GM19324 (cell line): ENCODE measurements around the gene TMPRSS4.
"Not testable (repeated sequence)": the region's sequence is repeated elsewhere in the genome, so short reads cannot be mapped to it uniquely, and the experiment has no call there.

Experiments used
- ATAC-seq: cut with Tn5 transposase; IDR thresholded peaks from one replicate; pipeline ENCODE4 v1.9.1; 2021; ENCODE audit warnings: mild to moderate bottlenecking, moderate library complexity; ENCODE audit not compliant: unreplicated experiment, low FRiP score

TMPRSS4 gene

GRCh38 chr11:118055966-118056365 lies 20.9 kb upstream of the TMPRSS4 start:
- no peak for ATAC-seq

DNA sequence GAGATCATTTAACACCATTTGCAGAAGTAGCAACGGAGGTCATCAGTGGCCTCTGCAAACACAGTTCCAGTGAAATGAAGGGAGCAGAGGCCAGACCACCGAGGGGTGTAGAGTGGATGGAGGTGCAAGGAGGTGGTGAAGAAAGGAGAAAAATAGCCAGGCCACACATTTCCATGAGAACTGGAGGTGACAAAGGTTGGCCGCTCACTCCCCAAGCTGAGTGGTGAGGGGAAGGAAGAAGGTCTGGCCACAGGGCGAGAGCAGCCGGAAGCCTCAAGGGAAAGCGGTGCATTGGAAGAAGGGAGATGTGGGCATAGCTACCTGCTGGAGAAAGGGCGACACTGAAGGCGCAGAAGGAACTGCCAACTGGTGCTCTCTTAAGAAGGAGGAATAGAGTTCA lies 20.1 kb upstream of the TMPRSS4 start:
- no peak for ATAC-seq

- no peak for ATAC-seq
These were observed 19.4 kb upstream of the TMPRSS4 start for GRCh38 chr11:118057251-118058145.

DNA sequence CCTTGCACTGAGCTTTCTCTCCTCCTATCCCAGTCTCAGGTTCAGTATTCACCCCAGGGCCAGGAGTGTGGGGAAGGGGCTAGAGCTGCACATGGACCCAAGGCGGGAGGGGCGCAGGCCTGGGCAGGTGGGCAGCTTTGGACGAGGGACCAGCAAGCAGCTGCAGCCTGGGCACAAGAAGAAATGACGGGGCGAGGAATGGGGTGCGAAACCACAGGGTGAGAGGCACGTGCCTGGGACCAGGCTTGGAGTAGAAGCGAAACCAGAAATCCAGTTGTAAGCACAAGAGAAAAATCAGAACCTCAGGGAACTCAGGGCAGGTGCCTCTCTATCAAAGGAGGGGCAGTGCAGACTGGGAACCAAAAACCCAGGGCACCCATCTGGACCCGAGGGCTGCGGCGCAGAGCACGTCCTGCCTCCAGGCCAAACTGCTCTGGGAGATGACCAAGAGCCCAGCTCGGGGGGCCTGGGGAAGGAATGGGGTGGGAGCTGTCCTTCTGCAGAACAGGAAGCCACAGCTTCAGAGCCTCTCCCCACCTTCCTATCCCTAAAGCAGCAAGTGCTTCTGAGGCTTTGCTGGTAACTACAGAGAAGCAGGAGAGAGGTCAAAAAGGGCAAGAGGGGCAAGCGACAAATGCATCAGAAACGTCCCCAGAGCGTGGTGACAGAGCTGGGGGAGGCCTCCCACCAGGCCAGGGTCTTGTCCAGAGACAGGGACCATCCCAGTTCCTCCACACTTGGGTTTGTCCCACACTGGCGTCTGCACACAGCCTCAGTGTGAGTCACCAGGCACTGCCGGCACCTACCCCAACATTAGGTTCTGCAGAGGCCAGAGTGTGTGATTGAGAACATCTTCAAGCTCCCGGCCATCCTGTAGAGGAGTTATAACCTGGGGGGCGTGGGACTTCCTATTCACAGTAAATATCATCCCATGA lies 18.3 kb upstream of the TMPRSS4 start:
- ATAC-seq: no peak

DNA sequence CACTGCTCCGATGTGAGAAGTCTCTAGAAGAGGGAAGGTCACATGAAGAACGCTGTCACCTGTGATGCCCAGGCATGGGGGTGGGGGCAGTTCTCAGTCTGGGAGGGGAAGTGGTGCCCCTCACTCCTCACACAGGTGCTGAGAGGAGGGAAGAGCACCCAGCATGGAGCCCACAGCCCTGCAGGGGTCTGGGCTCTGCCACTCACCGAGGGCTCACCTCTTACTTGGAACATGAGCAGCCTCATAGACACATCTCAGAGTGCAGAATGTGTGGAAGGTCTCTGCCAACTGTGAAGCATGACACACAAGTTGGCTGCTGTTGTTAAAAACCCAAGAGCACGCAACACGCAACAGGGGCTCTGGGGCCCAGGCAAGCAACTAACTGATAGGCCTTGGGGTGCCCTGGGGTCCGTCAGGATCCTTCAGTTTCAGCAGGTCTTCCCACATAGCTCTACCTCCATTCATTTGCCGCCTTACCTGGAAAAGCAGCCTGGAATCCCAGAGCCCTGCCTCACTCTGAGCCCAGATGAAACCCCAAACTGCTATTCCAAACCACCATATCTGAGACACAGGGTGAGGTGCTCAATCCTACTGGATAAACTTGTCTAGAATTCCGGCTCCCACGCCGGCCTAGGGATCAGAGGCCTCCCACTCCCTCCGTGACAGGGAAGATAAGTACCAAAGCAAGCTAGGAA lies 17.5 kb upstream of the TMPRSS4 start:
- no peak for ATAC-seq

- no peak for ATAC-seq
These were observed 16.7 kb upstream of the TMPRSS4 start for GRCh38 chr11:118060081-118060661.

GRCh38 chr11:118060869-118061268 lies 16.0 kb upstream of the TMPRSS4 start:
- no peak for ATAC-seq

DNA sequence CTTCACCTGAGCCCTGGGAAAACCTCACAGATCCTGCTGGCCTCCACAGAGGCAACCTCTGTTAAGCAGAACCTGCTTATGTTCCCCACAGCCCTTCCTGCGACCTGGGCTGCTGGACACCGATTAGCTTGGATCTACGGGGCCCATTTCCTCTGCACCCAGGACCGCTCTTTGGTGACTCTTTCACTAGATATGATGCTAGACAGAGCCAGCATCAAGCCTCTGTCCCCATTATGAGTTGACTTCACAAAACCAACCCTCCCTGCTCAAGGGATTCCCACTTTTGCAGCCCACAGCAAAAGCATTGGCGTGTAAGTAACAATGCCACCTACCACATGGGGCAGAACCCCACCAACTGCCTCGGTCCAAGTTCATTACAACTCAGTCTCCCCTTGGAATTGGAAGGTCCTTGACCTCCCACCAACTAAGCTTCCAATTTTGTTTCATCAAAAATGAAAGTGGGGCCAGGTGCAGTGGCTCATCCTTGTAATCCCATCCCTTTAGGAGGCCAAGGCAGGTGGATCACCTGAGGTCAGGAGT lies 15.2 kb upstream of the TMPRSS4 start:
- ATAC-seq: no peak

DNA sequence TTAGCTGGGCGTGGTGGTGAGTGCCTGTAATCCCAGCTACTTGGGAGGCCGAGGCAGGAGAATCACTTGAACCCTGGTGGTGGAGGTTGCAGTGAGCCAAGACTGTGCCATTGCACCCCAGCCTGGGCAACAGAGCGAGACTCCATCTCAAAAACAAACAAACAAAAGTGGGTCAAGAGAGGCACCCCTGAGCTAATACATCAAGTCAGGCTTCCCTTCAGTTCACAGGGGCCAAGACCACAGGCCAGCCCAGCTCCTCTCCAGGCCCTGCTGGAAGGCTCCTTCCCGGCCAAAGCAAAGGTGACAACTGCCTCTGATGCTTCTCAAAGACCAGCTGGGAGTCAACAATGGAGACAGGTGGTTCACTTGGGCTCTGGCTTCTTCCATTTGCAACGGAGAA lies 14.7 kb upstream of the TMPRSS4 start:
- ATAC-seq: not testable (repeated sequence)

- ATAC-seq: not testable (repeated sequence)
These were observed 14.2 kb upstream of the TMPRSS4 start for GRCh38 chr11:118062631-118063030.

DNA sequence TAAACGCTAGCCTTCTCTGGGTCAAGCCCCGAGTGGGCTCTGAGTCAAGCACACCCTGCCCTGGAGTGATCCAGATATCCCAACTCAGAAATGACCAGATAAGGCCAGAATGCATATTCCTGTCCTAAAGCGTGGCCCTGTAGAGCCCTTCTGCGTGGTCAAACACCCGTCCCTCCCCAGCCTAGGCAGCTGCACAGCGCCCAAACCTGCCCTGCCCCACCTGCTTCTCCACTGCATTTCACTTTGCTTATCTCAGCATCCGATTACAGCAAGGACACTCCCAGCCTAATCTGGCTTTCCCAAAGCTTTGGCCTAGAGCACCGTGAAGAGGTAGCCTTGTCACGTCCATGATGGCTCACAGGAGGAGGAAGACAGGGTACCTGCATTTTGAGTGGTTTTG lies 11.9 kb upstream of the TMPRSS4 start:
- no peak for ATAC-seq

GRCh38 chr11:118065384-118065783 lies 11.5 kb upstream of the TMPRSS4 start:
- ATAC-seq: no peak

DNA sequence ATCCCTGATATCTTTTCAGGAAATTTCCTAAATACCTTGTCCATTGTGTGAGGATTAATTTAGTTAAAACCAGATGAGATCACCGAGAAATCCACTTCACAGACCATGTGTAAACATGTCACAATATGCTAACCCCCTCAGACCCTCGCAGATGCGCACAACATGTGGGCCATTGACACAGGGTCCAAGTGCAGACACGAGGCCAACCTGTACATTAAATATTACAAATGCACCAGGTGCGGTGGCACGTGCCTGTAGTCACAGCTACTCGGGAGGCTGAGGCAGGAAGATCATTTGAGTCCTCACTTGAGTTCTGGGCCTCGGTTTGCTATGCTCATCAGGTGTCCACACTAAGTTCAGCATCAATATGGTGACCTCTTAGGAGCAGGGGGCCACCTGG lies 9.9 kb upstream of the TMPRSS4 start:
- ATAC-seq: no peak

GRCh38 chr11:118068206-118068944 lies 8.5 kb upstream of the TMPRSS4 start:
- no peak for ATAC-seq

GRCh38 chr11:118068945-118069612 lies 7.8 kb upstream of the TMPRSS4 start:
- no peak for ATAC-seq

- ATAC-seq: no peak
These were observed 5.4 kb upstream of the TMPRSS4 start for GRCh38 chr11:118071416-118072030.

- ATAC-seq: no peak
These were observed 3.3 kb upstream of the TMPRSS4 start for GRCh38 chr11:118073554-118073953.

DNA sequence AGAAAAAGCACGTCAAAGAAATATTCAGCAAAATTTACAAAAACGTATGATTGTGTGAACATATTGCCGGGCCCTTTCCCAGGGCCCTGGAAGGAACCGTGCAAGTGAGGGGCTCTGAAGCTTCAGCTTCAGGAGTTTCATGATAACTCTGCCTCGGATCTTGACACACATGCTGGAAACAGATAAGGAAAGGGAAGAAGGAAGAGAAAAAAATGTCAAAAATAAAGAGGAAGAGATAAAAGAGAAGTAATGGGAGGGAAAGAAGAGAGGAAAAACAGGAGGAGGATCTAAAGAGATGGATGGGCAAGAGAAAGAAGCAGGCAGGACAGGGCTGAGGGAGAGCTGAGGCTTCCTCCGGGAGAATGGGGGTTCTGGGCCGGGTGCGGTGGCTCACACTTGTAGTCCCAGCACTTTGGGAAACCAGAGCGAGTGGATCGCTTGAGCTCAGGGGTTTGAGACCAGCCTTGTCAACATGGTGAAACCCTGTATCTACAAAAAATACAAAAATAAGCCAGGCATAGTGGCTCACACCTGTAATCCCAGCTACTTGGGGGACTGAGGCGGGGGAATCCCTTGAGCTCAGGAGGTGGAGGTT lies 2.7 kb upstream of the TMPRSS4 start:
- no peak for ATAC-seq
